IMR-90 (cell line): ENCODE data around the gene C1orf116. TPM values are rescaled to one million over a fixed set of nuclear protein-coding genes. Genes with fewer than 3 reads are reported as not detected.

Experiments
- ATAC-seq: fragments of 200-7000 bp; cut with Tn5 transposase; 2 replicates; pipeline ENCODE4 v1.9.1; 2020; ENCODE audit warnings: low read depth, mild to moderate bottlenecking, moderate library complexity
- BruUV-seq: library from RNA; stranded (reverse); fragments of 400-500 nt; replicated peaks from 2 replicates; lab custom pipeline; 2021; lab: Mats Ljungman, UMichigan
- CTCF ChIA-PET: fragments of 300-600 bp; formaldehyde crosslinking; extraction: SDS; loops from one replicate; lab custom pipeline; 2021; ENCODE audit warnings: antibody characterized with exemption; lab: Yijun Ruan, JAX
- POLR2A ChIA-PET: fragments of 300-600 bp; sonication (Branson Sonifier 250); formaldehyde crosslinking; loops from one replicate; lab custom pipeline; 2022; ENCODE audit warnings: antibody characterized with exemption; ENCODE audit not compliant: unreplicated experiment; lab: Charles Lee
- DNase-seq: peaks from one replicate; pipeline ENCODE4 v3.0.0; 2013
- H2AFZ ChIP-seq: replicated peaks from 2 replicates; pipeline ENCODE3; 2013; ENCODE audit warnings: low read length, mild to moderate bottlenecking; ENCODE audit not compliant: poor library complexity
- H2AK5ac ChIP-seq: 2 replicates; pipeline ENCODE4 v1.6.1; 2013; ENCODE audit warnings: low read depth, low read length, inconsistent platforms
- H2AK9ac ChIP-seq: replicated peaks from 2 replicates; pipeline ENCODE3; 2013; ENCODE audit warnings: mild to moderate bottlenecking, low read depth, low read length, moderate library complexity; ENCODE audit not compliant: poor library complexity
- H2BK120ac ChIP-seq: 2 replicates; pipeline ENCODE4 v1.6.1; 2013; ENCODE audit warnings: low read depth, low read length, inconsistent platforms
- H2BK15ac ChIP-seq: 3 replicates; pipeline ENCODE4 v1.6.1; 2013; ENCODE audit warnings: low read depth, low read length, inconsistent platforms
- H2BK20ac ChIP-seq: 2 replicates; pipeline ENCODE4 v1.6.1; 2013; ENCODE audit warnings: low read depth, mild to moderate bottlenecking, inconsistent platforms, low read length, moderate library complexity
- H2BK5ac ChIP-seq: 2 replicates; pipeline ENCODE4 v1.6.1; 2013; ENCODE audit warnings: mild to moderate bottlenecking, low read depth, low read length, inconsistent platforms; ENCODE audit not compliant: poor library complexity, severe bottlenecking
- H3K14ac ChIP-seq: replicated peaks from 2 replicates; pipeline ENCODE4 v1.6.1; 2013; ENCODE audit warnings: low read depth, low read length, inconsistent platforms
- H3K18ac ChIP-seq: 2 replicates; pipeline ENCODE4 v1.6.1; 2013; ENCODE audit warnings: low read depth, low read length, control low read depth
- H3K23ac ChIP-seq: 2 replicates; pipeline ENCODE4 v1.6.1; 2013; ENCODE audit warnings: low read depth, low read length, inconsistent platforms
- H3K27ac ChIP-seq: 2 replicates; pipeline ENCODE4 v1.5.1; 2013; ENCODE audit warnings: mild to moderate bottlenecking, control low read depth, low read length; ENCODE audit not compliant: insufficient read depth
- H3K27me3 ChIP-seq: 2 replicates; pipeline ENCODE4 v1.6.1; 2013; ENCODE audit warnings: low read length; ENCODE audit not compliant: control insufficient read depth, insufficient read depth
- H3K36me3 ChIP-seq: 2 replicates; pipeline ENCODE4 v1.6.1; 2013; ENCODE audit warnings: low read length, mixed read lengths; ENCODE audit not compliant: control insufficient read depth, insufficient read depth
- H3K4ac ChIP-seq: 2 replicates; pipeline ENCODE4 v1.6.1; 2013; ENCODE audit warnings: low read depth, low read length, inconsistent platforms
- H3K4me1 ChIP-seq: 2 replicates; pipeline ENCODE4 v1.6.1; 2013; ENCODE audit warnings: low read length, mixed read lengths; ENCODE audit not compliant: control insufficient read depth, insufficient read depth
- H3K4me2 ChIP-seq: 2 replicates; pipeline ENCODE4 v1.6.1; 2013; ENCODE audit warnings: low read depth, mild to moderate bottlenecking, control low read depth, low read length, moderate library complexity
- H3K4me3 ChIP-seq: 2 replicates; pipeline ENCODE4 v1.5.1; 2013; ENCODE audit warnings: low read depth, mild to moderate bottlenecking, control low read depth, low read length, moderate library complexity; ENCODE audit not compliant: insufficient read depth
- H3K56ac ChIP-seq: 2 replicates; pipeline ENCODE4 v1.6.1; 2013; ENCODE audit warnings: low read length, inconsistent platforms; ENCODE audit not compliant: insufficient read depth; ENCODE audit errors: extremely low read depth
- H3K79me1 ChIP-seq, 2 experiments: 2 replicates each; pipeline ENCODE4 v1.6.1; 2013; ENCODE audit warnings: low read length in 2 of 2, inconsistent platforms in 1 of 2, low read depth in 1 of 2
- H3K9ac ChIP-seq: 2 replicates; pipeline ENCODE4 v1.6.1; 2013; ENCODE audit warnings: low read depth, low read length, control low read depth
- H3K9me1 ChIP-seq: 2 replicates; pipeline ENCODE4 v1.6.1; 2013; ENCODE audit warnings: low read length, inconsistent platforms; ENCODE audit not compliant: insufficient read depth
- H3K9me3 ChIP-seq: 2 replicates; pipeline ENCODE4 v1.6.1; 2013; ENCODE audit warnings: low read length; ENCODE audit not compliant: control insufficient read depth, insufficient read depth
- H4K20me1 ChIP-seq: 2 replicates; pipeline ENCODE4 v1.6.1; 2013; ENCODE audit warnings: low read length, inconsistent platforms; ENCODE audit not compliant: insufficient read depth
- H4K5ac ChIP-seq: 2 replicates; pipeline ENCODE4 v1.6.1; 2013; ENCODE audit warnings: mild to moderate bottlenecking, low read depth, low read length, control low read depth
- H4K8ac ChIP-seq, 2 experiments: 2 replicates each; pipeline ENCODE4 v1.6.1; 2013; ENCODE audit warnings: low read depth in 2 of 2, low read length in 2 of 2, control low read depth in 1 of 2, inconsistent platforms in 1 of 2
- H4K91ac ChIP-seq: 2 replicates; pipeline ENCODE4 v1.6.1; 2013; ENCODE audit warnings: low read depth, low read length, inconsistent platforms; ENCODE audit not compliant: insufficient read depth
- BHLHE40 ChIP-seq: fragments of 150-350 bp; IDR thresholded peaks from 2 replicates; pipeline ENCODE4 v1.6.1; 2016; ENCODE audit warnings: mild to moderate bottlenecking, low read depth, low read length
- CEBPB ChIP-seq: IDR thresholded peaks from 2 replicates; pipeline ENCODE4 v1.6.1; 2012; ENCODE audit warnings: low read depth, low read length, improper control_type of control experiment
- CHD1 ChIP-seq: IDR thresholded peaks from 2 replicates; pipeline ENCODE4 v1.6.1; 2012; ENCODE audit warnings: low read depth, low read length, improper control_type of control experiment
- FOS ChIP-seq: fragments of 150-350 bp; IDR thresholded peaks from 2 replicates; pipeline ENCODE4 v1.6.1; 2016; ENCODE audit warnings: low read depth, low read length
- MAFK ChIP-seq: IDR thresholded peaks from 2 replicates; pipeline ENCODE4 v1.6.1; 2012; ENCODE audit warnings: low read depth, low read length, improper control_type of control experiment
- MAZ ChIP-seq: IDR thresholded peaks from 2 replicates; pipeline ENCODE4 v1.6.1; 2012; ENCODE audit warnings: low read depth, mild to moderate bottlenecking, low read length, improper control_type of control experiment, moderate library complexity, borderline replicate concordance
- MXI1 ChIP-seq: IDR thresholded peaks from 2 replicates; pipeline ENCODE4 v1.6.1; 2012; ENCODE audit warnings: low read depth, mild to moderate bottlenecking, low read length, moderate library complexity, borderline replicate concordance
- NFE2L2 ChIP-seq: fragments of 150-350 bp; IDR thresholded peaks from 2 replicates; pipeline ENCODE4 v1.6.1; 2016; ENCODE audit warnings: low read depth, mild to moderate bottlenecking, low read length
- POLR2A ChIP-seq: IDR thresholded peaks from 2 replicates; pipeline ENCODE4 v1.6.1; 2012; ENCODE audit warnings: mild to moderate bottlenecking, low read depth, low read length
- RAD21 ChIP-seq: IDR thresholded peaks from 2 replicates; pipeline ENCODE4 v1.6.1; 2012; ENCODE audit warnings: low read length, improper control_type of control experiment
- RCOR1 ChIP-seq: IDR thresholded peaks from 2 replicates; pipeline ENCODE4 v1.6.1; 2012; ENCODE audit warnings: mild to moderate bottlenecking, low read length, improper control_type of control experiment; ENCODE audit not compliant: insufficient replicate concordance
- WGBS, 2 experiments: methylation state at CpG; one replicate each; pipeline versions ENCODE4 v1.1.5 to v1.1.7; 2013; ENCODE audit warnings: missing lambda C conversion rate in 2 of 2; ENCODE audit not compliant: insufficient read length in 1 of 2; ENCODE audit errors: extremely low coverage in 2 of 2; 5-methylcytosine and 5-hydroxymethylcytosine counted together
- dilution Hi-C: fragments of 300-500 bp; cut with HindIII; formaldehyde crosslinking; loops from one replicate; pipeline ENCODE4 v1.14.3; 2018; ENCODE audit warnings: low sequenced_read_pairs; ENCODE audit not compliant: unreplicated experiment
- in situ Hi-C: fragments of 300-500 bp; cut with MboI; formaldehyde crosslinking; loops from 3 replicates; pipeline ENCODE4 v1.14.3; 2019; ENCODE audit warnings: low sequenced_read_pairs, inconsistent platforms, mixed read lengths
- intact Hi-C: fragments of 100-400 bp; cut with micrococcal nuclease; formaldehyde crosslinking; loops from 2 replicates; pipeline ENCODE4 v1.10.0; 2022
- polyA plus RNA-seq, 3 experiments: library from polyadenylated mRNA; depleted of rRNA; stranded (reverse); fragments of >200 nt; gene quantifications; 2 replicates each; pipeline ENCODE4 v1.2.3, GENCODE V29; 2012; ENCODE audit warnings: low replicate concordance in 1 of 3
- total RNA-seq: library from RNA; depleted of rRNA; stranded (reverse); fragments of >200 nt; gene quantifications from 2 replicates; pipeline ENCODE4 v1.2.3, GENCODE V29; 2012
- TF ChIP-seq, protein P1 (sequence below): fragments of 150-350 bp; IDR thresholded peaks from 2 replicates; pipeline ENCODE4 v1.6.1; 2016; ENCODE audit warnings: low read depth, mild to moderate bottlenecking, low read length, moderate library complexity, borderline replicate concordance
- TF ChIP-seq, protein P2 (sequence below): fragments of 150-350 bp; IDR thresholded peaks from 2 replicates; pipeline ENCODE4 v1.6.1; 2017; ENCODE audit warnings: mild to moderate bottlenecking, antibody characterized with exemption, low read length, low read depth
- TF ChIP-seq, protein P3 (sequence below): conservative IDR thresholded peaks from 2 replicates; pipeline ENCODE4 v1.5.1; 2012; ENCODE audit warnings: mild to moderate bottlenecking, low read depth, low read length, improper control_type of control experiment

The C1orf116 gene
- total and polyA plus RNA-seq, 2 of the 4 experiments (the other 2 are of a cell fraction), result under 0.01 to 0.03 TPM

DNA sequence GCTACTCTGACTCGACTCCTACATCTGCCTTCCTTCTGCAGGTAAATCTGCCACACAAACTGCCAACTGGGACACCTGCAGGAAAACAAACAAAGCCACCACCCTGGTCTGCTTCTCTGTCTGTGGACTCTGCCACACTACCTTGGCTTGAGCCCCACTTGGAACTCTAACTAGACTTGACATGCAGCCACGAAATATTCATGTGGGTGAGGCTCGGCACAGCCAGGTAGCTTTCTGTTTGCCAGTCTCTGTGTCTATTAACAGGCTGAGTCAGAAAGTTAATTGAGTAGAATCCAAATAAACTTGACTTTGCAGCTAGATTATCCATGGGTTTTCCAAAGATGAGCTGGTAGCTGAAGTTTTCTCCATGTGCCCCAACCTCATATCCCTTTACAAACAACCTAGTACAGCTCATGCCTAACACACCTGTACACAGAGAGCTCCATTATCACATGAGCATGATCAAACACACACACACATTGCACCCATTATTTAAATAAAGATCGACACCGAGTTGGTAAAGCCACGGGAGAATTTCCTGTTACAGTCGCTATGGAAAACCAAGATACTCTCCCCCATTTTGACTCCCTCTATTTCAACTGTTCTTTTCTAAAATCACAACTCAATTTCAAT is 808 bp downstream of the C1orf116 start:
- Histone ChIP-seq H3K27me3 (peaks cover 10% of the 10 kb centered on the region), H2BK20ac (no peak overlapping the region), H4K5ac (no peak overlapping the region), H3K27ac (no peak overlapping the region), H2BK120ac (no peak overlapping the region), H3K79me1 (no peaks in the 10 kb centered on the region), H3K36me3 (no peaks in the 10 kb centered on the region), H2BK15ac (no peak overlapping the region), H3K9me3 (no peaks in the 10 kb centered on the region), H4K8ac (no peak overlapping the region), H3K23ac (no peak overlapping the region), H3K4me3 (no peak overlapping the region), H4K20me1 (no peaks in the 10 kb centered on the region), H3K4ac (no peak overlapping the region), H3K14ac (no peak overlapping the region), H3K9ac (no peak overlapping the region), H2AFZ (no peak overlapping the region), H3K18ac (no peak overlapping the region), H3K56ac (no peak overlapping the region), H3K9me1 (peaks cover 6% of the 10 kb centered on the region; the same call in 1 of the 2 replicates), H2AK9ac (no peak overlapping the region), H3K4me2 (no peak overlapping the region), H3K4me1 (no peaks in the 10 kb centered on the region), H4K91ac (no peak overlapping the region), H2AK5ac (no peak overlapping the region), H2BK5ac (no peak overlapping the region)
- CTCF ChIA-PET, result no interaction called here
- POLR2A ChIA-PET, result interaction anchor here (0.7 kb wide), 1 partner anchor 12 kb away, joined by 3 read pairs; no protein-coding TSS in a partner anchor
- intact Hi-C loops, result no loop called here
- in situ Hi-C loops, result no loop called here
- DNase-seq (no peak), ATAC-seq (no peak)
- dilution Hi-C loops, result no loop called here
- WGBS, 2 experiments, result 83% methylated on average over 2 of the region's 7 CpGs; no CpG with 5 or more reads in 1 of the 2 experiments
- TF ChIP-seq CEBPB, result no peak
- no peak for TF ChIP-seq POLR2A
- TF ChIP-seq MXI1, result no peak
- TF ChIP-seq, protein P1, sequence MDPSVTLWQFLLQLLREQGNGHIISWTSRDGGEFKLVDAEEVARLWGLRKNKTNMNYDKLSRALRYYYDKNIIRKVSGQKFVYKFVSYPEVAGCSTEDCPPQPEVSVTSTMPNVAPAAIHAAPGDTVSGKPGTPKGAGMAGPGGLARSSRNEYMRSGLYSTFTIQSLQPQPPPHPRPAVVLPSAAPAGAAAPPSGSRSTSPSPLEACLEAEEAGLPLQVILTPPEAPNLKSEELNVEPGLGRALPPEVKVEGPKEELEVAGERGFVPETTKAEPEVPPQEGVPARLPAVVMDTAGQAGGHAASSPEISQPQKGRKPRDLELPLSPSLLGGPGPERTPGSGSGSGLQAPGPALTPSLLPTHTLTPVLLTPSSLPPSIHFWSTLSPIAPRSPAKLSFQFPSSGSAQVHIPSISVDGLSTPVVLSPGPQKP, result no peak
- TF ChIP-seq BHLHE40, result no peak
- no peak for TF ChIP-seq FOS
- no peak for TF ChIP-seq CHD1
- TF ChIP-seq MAZ, result no peak
- no peak for TF ChIP-seq RAD21
- TF ChIP-seq, protein P2, sequence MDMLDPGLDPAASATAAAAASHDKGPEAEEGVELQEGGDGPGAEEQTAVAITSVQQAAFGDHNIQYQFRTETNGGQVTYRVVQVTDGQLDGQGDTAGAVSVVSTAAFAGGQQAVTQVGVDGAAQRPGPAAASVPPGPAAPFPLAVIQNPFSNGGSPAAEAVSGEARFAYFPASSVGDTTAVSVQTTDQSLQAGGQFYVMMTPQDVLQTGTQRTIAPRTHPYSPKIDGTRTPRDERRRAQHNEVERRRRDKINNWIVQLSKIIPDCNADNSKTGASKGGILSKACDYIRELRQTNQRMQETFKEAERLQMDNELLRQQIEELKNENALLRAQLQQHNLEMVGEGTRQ, result no peak
- no peak for TF ChIP-seq RCOR1
- no peak for TF ChIP-seq NFE2L2
- TF ChIP-seq, protein P3, sequence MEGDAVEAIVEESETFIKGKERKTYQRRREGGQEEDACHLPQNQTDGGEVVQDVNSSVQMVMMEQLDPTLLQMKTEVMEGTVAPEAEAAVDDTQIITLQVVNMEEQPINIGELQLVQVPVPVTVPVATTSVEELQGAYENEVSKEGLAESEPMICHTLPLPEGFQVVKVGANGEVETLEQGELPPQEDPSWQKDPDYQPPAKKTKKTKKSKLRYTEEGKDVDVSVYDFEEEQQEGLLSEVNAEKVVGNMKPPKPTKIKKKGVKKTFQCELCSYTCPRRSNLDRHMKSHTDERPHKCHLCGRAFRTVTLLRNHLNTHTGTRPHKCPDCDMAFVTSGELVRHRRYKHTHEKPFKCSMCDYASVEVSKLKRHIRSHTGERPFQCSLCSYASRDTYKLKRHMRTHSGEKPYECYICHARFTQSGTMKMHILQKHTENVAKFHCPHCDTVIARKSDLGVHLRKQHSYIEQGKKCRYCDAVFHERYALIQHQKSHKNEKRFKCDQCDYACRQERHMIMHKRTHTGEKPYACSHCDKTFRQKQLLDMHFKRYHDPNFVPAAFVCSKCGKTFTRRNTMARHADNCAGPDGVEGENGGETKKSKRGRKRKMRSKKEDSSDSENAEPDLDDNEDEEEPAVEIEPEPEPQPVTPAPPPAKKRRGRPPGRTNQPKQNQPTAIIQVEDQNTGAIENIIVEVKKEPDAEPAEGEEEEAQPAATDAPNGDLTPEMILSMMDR, result no peak
- no peak for TF ChIP-seq MAFK
- no TSS peak for BruUV-seq
